Stomach smooth muscle (tissue), 2 donors: ENCODE results near the gene CHST2.

Source experiments
- H3K27ac ChIP-seq: one replicate; pipeline ENCODE4 v1.7.0; 2013; ENCODE audit warnings: mild to moderate bottlenecking, low read length, inconsistent platforms
- H3K27me3 ChIP-seq, 2 donors: one replicate each; pipeline ENCODE4 v1.7.0; 2013; ENCODE audit warnings: low read length in 2 of 2; ENCODE audit not compliant: insufficient read depth in 2 of 2, control insufficient read depth in 1 of 2
- H3K36me3 ChIP-seq, 2 donors: one replicate each; pipeline ENCODE4 v1.7.0; 2013; ENCODE audit warnings: low read length in 2 of 2; ENCODE audit not compliant: control insufficient read depth in 2 of 2, insufficient read depth in 2 of 2
- H3K4me1 ChIP-seq: one replicate; pipeline ENCODE4 v1.7.0; 2013; ENCODE audit warnings: low read length; ENCODE audit not compliant: control insufficient read depth, insufficient read depth
- H3K4me3 ChIP-seq, 2 donors: one replicate each; pipeline ENCODE4 v1.7.0; 2013; ENCODE audit warnings: low read length in 2 of 2
- H3K9ac ChIP-seq, 2 donors: one replicate each; pipeline ENCODE4 v1.7.0; 2013; ENCODE audit warnings: low read length in 2 of 2, mild to moderate bottlenecking in 1 of 2
- H3K9me3 ChIP-seq, 2 donors: one replicate each; pipeline ENCODE4 v1.7.0; 2013; ENCODE audit warnings: low read length in 2 of 2; ENCODE audit not compliant: control insufficient read depth in 2 of 2
- donor health status: healthy.
- donor health status: Pancreatic carcinoma.

CHST2 gene

DNA sequence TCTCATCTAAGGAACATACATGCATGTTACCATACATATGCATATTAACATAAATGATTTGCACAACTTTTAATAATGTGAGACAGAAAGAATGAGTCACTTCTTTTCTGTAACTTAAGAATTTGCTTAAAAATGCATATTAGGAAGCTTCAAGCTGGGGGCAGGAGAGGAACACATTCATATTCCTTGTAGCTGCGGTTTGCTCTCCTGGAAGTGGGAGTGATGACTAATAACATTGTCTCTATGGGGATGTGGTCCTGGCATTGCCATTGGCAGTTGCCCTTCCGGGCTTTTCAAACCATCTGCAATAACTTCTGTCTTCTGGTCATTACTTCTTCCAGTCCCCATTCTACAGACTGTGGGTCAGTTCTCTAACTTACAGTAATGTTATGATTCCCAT, 15.6 kb downstream of the CHST2 start:
- peaks cover 0 to 4% of the 10 kb centered on the region in 2 donors for H3K27me3 ChIP-seq
- no peaks in the 10 kb centered on the region for H3K36me3 ChIP-seq
- no peaks in the 10 kb centered on the region for H3K4me1 ChIP-seq
- H3K9ac ChIP-seq: no peak overlapping the region
- no peak overlapping the region for H3K4me3 ChIP-seq
- no peak overlapping the region for H3K27ac ChIP-seq
- no peaks in the 10 kb centered on the region for H3K9me3 ChIP-seq

DNA sequence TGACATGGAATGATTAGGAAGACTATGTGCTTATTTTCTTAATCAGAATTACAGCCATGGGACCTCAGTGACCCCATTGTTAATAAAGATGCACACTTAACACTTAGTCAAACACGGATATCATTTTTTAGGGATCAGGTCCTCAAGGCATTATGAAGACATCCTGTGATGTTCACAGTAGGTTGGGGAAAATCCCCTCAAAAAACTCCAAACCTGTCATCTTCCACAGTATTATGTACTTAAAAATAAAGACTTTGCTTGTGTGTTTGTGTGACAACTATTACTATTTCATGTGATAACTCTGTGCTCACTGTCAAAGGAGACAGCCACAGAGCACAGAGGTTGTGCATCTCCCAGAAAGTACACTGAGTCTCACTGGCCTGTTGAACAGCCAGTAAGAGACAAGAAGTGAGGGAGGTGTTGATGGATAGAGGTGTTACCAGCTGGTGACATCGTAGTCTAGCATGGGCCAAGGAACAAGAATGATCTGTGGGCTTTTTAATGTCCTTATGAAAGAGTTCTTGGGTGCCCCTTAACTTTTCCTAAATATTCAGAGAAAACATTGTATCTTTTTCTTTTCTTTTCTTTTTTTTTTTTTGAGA, 18.0 kb downstream of the CHST2 start:
- Histone ChIP-seq H3K9ac (no peak overlapping the region), H3K36me3 (no peaks in the 10 kb centered on the region), H3K9me3 (no peaks in the 10 kb centered on the region), H3K27me3 (peaks cover 0 to 4% of the 10 kb centered on the region in 2 donors), H3K27ac (no peak overlapping the region), H3K4me1 (no peaks in the 10 kb centered on the region), H3K4me3 (no peak overlapping the region)

DNA sequence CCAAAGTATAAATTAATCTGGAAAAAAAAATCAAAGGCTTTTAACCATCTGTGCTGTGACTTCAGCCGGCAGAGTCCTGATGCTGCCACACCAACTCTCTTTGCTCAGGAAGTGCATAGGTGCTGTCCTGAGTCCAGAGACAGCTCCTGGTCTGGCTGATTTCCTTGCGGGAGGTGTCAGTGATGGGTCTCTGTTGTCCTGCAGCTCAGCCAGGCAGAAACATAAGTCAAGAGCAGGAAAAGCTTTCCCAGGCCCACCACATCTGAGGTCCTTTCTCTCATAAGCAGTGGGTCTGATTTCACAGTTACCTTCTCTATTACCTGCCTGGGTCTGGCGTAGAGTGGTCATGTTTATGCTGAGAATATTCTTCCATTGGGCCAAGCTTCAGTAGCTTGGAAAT, 19.4 kb downstream of the CHST2 start:
- Histone ChIP-seq H3K9ac (no peak overlapping the region), H3K9me3 (no peaks in the 10 kb centered on the region), H3K4me1 (no peaks in the 10 kb centered on the region), H3K4me3 (no peak overlapping the region), H3K27ac (no peak overlapping the region), H3K27me3 (peaks cover 0 to 4% of the 10 kb centered on the region in 2 donors), H3K36me3 (no peaks in the 10 kb centered on the region)

DNA sequence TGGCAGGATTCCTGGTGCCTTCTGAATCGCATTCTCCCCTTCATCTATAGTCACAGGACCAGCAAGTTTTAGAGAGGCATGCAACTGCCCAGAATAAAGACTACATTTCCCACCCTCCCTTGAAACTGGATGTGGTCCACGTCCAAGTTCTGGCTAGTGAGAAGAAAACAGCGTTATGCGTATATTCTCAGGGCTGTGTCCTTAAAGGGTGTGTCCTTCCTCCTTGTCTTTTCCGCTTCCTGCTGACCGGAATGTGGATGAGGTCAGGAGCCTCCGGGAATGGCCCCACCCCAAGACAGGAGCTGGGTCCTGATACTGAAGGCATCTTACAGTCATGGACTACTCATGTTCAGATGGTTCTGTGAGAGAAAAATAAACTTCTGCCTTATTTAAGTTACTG, 20.2 kb downstream of the CHST2 start:
- Histone ChIP-seq H3K27me3 (no peaks in the 10 kb centered on the region), H3K36me3 (no peaks in the 10 kb centered on the region), H3K4me1 (no peaks in the 10 kb centered on the region), H3K9me3 (peaks cover 0 to 2% of the 10 kb centered on the region in 2 donors), H3K4me3 (no peak overlapping the region), H3K9ac (no peak overlapping the region), H3K27ac (no peak overlapping the region)

DNA sequence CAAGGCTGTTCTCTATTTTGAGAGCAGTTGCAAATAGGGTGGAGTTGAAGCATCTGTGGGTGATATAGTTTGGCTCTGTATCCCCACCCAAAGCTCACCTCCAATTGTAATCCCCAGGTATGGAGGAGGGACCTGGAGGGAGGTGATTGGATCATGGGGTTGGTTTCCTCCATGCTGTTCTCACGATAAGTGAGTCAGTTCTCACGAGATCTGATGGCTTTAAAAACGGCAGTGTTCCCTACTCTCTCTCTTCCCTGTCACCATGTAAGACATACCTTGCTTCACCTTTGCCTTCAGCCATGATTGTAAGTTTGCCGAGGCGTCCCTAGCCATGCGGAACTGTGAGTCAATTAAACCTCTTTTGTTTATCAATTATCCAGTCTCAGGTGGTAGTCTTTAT, 21.0 kb downstream of the CHST2 start:
- H3K9me3 ChIP-seq: peaks cover 0 to 2% of the 10 kb centered on the region in 2 donors
- no peaks in the 10 kb centered on the region for H3K36me3 ChIP-seq
- H3K27ac ChIP-seq: no peak overlapping the region
- H3K4me1 ChIP-seq: no peaks in the 10 kb centered on the region
- no peaks in the 10 kb centered on the region for H3K27me3 ChIP-seq
- no peak overlapping the region for H3K9ac ChIP-seq
- no peak overlapping the region for H3K4me3 ChIP-seq

DNA sequence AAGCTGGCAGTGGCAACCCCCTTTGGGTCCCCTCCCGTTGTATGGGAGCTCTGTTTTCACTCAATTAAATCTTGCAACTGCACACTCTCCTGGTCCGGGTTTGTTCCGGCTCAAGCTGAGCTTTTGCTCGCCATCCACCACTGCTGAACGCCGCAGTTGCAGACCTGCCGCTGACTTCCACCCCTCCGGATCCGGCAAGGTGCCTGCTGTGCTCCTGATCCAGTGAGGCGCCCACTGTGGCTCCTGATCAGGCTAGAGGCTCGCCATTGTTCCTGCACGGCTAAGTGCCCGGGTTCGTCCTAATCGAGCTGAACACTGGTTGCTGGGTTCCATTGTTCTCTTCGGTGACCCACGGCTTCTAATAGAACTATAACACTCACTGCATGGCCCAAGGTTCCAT, 22.8 kb downstream of the CHST2 start:
- H3K27me3 ChIP-seq: no peaks in the 10 kb centered on the region
- no peaks in the 10 kb centered on the region for H3K36me3 ChIP-seq
- no peak overlapping the region for H3K4me3 ChIP-seq
- no peak overlapping the region for H3K27ac ChIP-seq
- H3K9ac ChIP-seq: no peak overlapping the region
- peaks cover 0 to 2% of the 10 kb centered on the region in 2 donors for H3K9me3 ChIP-seq
- H3K4me1 ChIP-seq: no peaks in the 10 kb centered on the region

DNA sequence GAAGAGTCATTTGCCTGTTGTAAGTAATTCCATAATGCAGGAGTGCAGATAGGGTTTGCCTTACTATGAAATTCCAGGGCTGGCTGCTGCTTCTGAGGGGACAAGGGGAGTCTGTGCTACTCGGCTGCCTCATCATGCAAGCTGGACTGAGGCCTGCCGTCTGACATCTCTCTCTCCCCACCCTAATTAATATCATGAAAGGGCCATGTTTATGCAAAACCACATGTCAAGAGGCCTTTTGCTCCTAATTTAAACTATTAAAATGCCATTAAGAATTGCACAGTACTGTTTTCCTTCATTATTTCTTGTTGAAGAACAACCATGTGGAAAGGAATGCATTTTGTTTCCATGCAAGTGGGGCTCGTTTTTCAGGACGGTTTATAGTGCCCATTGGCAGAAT, 26.3 kb downstream of the CHST2 start:
- H3K9ac ChIP-seq: no peak overlapping the region

DNA sequence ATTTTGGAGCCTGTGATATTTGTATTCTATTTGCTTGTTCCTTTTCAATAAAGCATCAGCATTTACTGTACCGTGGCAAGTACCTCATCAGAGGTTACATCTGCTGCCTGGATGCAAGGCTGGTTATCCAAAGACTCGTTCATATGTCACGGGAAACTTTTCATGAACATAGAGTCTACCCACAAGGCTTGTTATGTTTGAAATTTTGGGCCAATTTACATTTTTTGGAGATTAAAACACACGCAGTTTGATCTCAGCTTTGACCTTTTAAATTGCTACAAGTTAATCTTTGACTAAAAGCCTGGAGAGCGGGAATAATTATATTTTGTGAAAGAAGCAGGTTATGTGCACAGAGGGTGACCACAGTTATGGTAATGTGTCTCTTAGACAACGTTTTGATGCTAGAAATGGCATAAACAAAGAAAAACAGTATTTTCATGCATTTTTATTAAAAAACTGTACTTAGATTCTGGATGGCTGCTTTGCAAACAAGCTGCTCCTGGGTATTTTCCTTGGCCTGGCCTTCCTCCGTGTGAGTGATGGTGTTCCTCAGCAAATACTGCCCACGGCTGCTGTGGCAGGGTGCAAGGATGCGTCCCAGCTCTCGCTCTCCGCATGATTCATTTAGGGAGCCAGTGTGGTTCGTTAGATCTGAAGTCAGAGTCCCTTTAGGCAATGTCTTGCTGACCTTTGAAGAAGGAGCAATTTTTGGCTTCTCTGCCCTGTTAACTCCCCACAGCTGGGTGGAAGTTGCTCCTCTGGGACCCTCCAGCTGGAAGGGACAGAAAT, 27.1 kb downstream of the CHST2 start:
- H3K4me3 ChIP-seq: no peak overlapping the region
- H3K27ac ChIP-seq: no peak overlapping the region
- peaks cover 0 to 2% of the 10 kb centered on the region in 2 donors for H3K9me3 ChIP-seq
- H3K36me3 ChIP-seq: no peaks in the 10 kb centered on the region
- H3K4me1 ChIP-seq: no peaks in the 10 kb centered on the region
- no peak overlapping the region for H3K9ac ChIP-seq
- no peaks in the 10 kb centered on the region for H3K27me3 ChIP-seq

More for the DNA sequence above, 26.3 kb downstream of the CHST2 start:
- Histone ChIP-seq H3K4me3 (no peak overlapping the region), H3K27ac (no peak overlapping the region), H3K4me1 (no peaks in the 10 kb centered on the region), H3K36me3 (no peaks in the 10 kb centered on the region), H3K27me3 (no peaks in the 10 kb centered on the region), H3K9me3 (peaks cover 0 to 2% of the 10 kb centered on the region in 2 donors)

DNA sequence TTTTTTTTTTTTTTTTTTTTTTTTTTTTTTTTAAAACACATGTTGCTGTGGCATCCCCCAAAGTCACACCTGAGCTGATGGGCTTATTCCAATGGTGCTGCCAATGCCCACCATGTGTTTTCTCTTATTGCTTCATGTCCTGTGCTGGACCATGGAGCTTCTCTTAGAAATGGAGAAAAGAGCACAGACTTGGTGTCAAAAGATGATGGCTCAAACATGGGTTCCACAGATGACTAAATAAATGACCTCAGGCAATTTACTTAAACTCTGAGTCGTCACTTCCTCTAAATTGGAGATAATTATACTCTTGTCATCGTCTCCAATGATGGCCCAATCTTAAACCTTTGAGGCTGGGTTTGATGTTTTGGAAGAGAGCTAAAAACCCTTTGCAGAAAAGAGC, 28.1 kb downstream of the CHST2 start:
- Histone ChIP-seq H3K9me3 (peaks cover 0 to 2% of the 10 kb centered on the region in 2 donors), H3K4me1 (no peaks in the 10 kb centered on the region), H3K9ac (no peak overlapping the region), H3K4me3 (no peak overlapping the region), H3K27me3 (no peaks in the 10 kb centered on the region), H3K27ac (no peak overlapping the region), H3K36me3 (no peaks in the 10 kb centered on the region)

DNA sequence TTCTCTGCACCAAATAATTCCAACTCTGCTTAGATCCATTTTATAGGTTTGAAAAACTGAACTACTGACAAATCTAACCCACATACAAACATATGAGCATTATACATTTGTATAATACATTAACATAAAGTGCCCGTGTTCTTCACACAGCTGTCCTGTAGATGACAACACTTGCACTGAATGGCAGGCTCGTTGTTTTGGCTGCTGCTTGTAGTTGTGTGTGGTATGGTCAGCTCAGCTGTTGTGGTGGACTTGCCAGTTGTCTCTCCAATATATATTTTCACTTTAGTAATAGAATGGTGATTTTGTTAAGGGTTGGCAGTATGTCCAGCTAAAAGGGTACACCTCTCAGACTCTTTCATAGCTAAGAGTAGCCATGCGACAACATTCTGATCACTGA, 30.5 kb downstream of the CHST2 start:
- H3K27me3 ChIP-seq: no peaks in the 10 kb centered on the region
- no peaks in the 10 kb centered on the region for H3K9me3 ChIP-seq
- H3K27ac ChIP-seq: no peak overlapping the region
- H3K9ac ChIP-seq: no peak overlapping the region
- no peaks in the 10 kb centered on the region for H3K36me3 ChIP-seq
- H3K4me3 ChIP-seq: no peak overlapping the region
- no peaks in the 10 kb centered on the region for H3K4me1 ChIP-seq
